NB4 (cell line): Measurements from ENCODE around the gene ANKRD37.

Experiments
- DNase-seq: peaks from one replicate; pipeline ENCODE4 v3.0.0; 2010; ENCODE audit warnings: low read depth
- H3K4me3 ChIP-seq: one replicate; pipeline ENCODE4 v1.5.1; 2011; ENCODE audit warnings: mild to moderate bottlenecking, low read depth, low read length, moderate library complexity
- MYC ChIP-seq: IDR thresholded peaks from 2 replicates; pipeline ENCODE4 v1.6.1; 2011; ENCODE audit warnings: low read depth, low read length
- POLR2A ChIP-seq: IDR thresholded peaks from 2 replicates; pipeline ENCODE4 v1.6.1; 2011; ENCODE audit warnings: mild to moderate bottlenecking; ENCODE audit not compliant: insufficient read length; ENCODE audit errors: extremely low read depth
- TF ChIP-seq, protein P1 (sequence below): IDR thresholded peaks from one replicate; pipeline ENCODE4 v1.5.1; 2012; ENCODE audit warnings: low read depth, low read length
- TF ChIP-seq, protein P2 (sequence below): IDR thresholded peaks from 2 replicates; pipeline ENCODE4 v1.6.1; 2011; ENCODE audit warnings: low read depth, low read length

ANKRD37 gene

DNA sequence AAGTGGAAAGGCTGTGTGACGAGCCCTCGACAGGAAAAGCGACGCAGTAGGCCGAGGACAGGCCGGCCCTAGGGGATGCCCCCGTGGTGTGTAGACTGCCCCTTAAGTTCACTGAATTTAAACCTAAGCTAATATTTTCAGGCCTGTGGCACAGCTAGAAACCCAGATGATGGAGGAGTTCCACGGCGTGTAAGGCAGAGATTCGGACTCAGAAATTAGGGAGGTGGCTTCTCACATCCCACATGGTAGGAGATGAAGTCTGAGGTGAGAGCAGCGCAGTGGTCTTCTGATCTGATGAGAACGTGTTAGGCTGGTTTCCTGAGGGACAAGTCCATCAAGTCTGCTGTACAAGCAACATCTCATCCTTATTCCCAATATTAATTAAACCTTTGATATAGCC, 8.7 kb upstream of the ANKRD37 start:
- no peak for DNase-seq
- TF ChIP-seq, protein P1, sequence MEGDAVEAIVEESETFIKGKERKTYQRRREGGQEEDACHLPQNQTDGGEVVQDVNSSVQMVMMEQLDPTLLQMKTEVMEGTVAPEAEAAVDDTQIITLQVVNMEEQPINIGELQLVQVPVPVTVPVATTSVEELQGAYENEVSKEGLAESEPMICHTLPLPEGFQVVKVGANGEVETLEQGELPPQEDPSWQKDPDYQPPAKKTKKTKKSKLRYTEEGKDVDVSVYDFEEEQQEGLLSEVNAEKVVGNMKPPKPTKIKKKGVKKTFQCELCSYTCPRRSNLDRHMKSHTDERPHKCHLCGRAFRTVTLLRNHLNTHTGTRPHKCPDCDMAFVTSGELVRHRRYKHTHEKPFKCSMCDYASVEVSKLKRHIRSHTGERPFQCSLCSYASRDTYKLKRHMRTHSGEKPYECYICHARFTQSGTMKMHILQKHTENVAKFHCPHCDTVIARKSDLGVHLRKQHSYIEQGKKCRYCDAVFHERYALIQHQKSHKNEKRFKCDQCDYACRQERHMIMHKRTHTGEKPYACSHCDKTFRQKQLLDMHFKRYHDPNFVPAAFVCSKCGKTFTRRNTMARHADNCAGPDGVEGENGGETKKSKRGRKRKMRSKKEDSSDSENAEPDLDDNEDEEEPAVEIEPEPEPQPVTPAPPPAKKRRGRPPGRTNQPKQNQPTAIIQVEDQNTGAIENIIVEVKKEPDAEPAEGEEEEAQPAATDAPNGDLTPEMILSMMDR = no peak
- TF ChIP-seq POLR2A (no peak), MYC (no peak)
- TF ChIP-seq, protein P2, sequence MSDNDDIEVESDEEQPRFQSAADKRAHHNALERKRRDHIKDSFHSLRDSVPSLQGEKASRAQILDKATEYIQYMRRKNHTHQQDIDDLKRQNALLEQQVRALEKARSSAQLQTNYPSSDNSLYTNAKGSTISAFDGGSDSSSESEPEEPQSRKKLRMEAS = no peak
- H3K4me3 ChIP-seq = no peak overlapping the region

DNA sequence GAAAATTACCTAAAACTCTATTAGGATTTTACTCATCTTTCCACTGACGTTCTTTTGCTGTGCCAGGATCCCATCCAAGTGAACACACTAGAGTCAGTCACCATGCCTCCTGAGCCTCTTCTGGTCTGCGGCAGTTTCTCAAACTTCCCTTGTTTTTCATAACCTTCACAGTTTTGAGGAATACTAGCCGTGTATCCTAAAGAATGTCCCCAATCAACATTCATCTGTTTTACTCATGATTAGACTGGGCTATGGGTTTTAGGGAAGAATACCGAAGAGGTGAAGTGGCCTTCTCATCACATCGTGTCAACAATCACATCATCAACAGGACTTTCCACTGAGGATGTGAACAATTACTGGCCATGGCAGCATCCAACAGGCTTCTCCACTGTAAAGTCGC, 5.7 kb upstream of the ANKRD37 start:
- no peak for DNase-seq
- TF ChIP-seq, protein P2 = no peak
- no peak for TF ChIP-seq POLR2A
- TF ChIP-seq, protein P1 = no peak
- no peak for TF ChIP-seq MYC

DNA sequence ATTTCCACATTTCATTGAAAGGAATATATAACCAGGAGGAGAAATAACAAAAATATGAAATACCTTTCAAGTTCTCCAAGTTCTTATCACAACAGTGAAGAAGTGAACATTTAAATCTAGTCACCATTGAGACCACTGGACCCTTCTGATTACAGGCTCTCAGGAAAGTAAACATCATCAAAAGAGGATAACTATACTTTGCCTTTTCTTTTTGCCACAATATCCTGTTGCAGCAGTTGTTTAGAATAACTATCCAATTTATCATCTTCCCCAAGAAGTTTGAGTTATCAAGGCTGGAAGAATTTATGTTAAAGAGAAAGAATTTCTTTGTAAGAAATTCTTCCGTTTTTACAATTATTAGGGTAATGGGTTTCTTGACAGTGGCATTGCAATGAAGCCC, 4.5 kb upstream of the ANKRD37 start:
- no peak overlapping the region for H3K4me3 ChIP-seq
- TF ChIP-seq, protein P1 = no peak
- TF ChIP-seq MYC = no peak
- TF ChIP-seq, protein P2 = no peak
- no peak for TF ChIP-seq POLR2A
- DNase-seq = no peak

More for the DNA sequence above, 5.7 kb upstream of the ANKRD37 start:
- no peak overlapping the region for H3K4me3 ChIP-seq

DNA sequence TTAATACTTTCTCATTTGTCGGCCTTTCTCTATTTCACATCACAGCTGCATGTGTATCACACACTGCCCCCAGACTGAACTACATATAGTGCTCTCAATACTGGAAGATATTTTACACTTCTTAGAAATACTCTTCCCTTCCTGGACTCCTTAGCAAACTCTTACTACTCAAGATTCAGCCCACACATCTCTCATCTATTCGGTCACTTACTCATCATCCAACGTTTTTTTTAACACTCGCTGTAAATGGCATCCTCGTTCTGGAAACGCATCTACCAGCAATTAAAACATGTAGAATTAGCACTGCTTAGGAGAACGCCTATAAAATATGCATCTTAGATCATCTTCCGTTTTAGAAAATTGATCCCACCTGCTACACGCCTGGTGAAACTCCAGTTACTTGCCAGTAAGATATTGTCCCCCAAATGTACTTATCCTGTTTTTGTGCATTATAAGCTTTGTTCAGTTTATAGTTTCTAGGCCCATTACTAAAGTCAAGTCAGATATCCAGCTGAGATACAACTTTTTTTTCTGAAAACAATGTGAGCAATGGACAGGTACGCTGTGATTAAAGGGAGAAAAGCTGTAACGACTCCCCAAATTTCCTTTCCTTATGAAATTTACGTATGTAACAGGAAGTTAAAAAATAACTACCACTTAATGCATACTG, 1.9 kb upstream of the ANKRD37 start:
- peak overlapping the region; percentile 88 for H3K4me3 ChIP-seq
- peak; percentile 10 for DNase-seq
- no peak for TF ChIP-seq MYC
- TF ChIP-seq, protein P1 = no peak
- no peak for TF ChIP-seq POLR2A
- TF ChIP-seq, protein P2 = no peak

DNA sequence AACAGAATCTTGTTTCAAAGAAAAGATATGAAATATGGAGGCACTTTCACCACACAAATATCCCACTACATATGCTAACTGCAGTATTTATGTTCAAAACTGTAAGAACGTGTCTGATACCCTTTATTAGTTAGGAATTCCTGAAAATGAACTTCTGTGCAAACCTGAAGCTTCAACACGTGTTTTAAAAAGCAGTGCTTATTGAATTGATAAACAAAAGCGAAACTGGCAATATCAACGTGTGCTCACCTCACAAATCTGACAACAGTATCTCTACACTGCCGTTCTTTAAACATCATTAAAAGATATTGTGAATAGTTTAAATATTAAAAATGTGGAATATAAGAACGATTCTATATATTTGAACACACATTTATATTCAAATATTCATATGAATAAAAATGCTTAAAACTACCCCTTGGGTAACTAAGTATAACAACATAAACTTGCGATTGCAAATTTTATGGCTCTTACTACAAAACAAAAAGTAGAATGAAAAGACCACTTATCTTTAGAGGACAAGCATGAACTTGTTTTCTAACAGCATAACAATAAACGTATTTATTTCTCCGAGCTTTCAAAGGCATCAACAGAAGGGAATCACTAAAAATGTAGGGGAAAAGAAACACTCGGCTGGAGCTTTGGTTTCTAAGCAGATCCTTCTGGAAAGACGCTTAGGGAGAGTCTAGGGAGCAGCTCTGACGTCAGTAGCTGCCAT, 1.2 kb upstream of the ANKRD37 start, which contains the start of gene LRP2BP:
LRP2BP (minus strand) TSS at position 687 of the 718 bp plus-strand sequence. CDS start 17,738 bp downstream, outside the sequence.
- peak; percentile 21 for DNase-seq
- TF ChIP-seq MYC (no peak), POLR2A (no peak)
- TF ChIP-seq, protein P2 = peak; percentile 64
- H3K4me3 ChIP-seq = peak within 1 kb of the TSS; percentile 88
